Breast epithelium (tissue), 4 donors: ENCODE results near the gene MMP10. TPM values are rescaled to one million over a fixed set of nuclear protein-coding genes. Genes with fewer than 3 reads are reported as not detected.

ENCODE experiments used
- DNase-seq, 2 donors: peaks; one replicate each; pipeline ENCODE4 v3.0.0-alpha.2; 2019; ENCODE audit warnings: low spot score in 2 of 2
- H3K27ac ChIP-seq, 2 donors: fragments of 200-600 bp; sonication (generic) in 1 of 2; one replicate each; pipeline ENCODE4 v1.5.1; 2016 to 2019; ENCODE audit warnings: mild to moderate bottlenecking in 1 of 2
- H3K27me3 ChIP-seq, 2 donors: fragments of 200-600 bp; sonication (generic) in 1 of 2; one replicate each; pipeline versions ENCODE4 v1.5.1 to v1.6.0; 2017 to 2019; ENCODE audit warnings: control low read depth in 1 of 2, mild to moderate bottlenecking in 1 of 2
- H3K36me3 ChIP-seq: fragments of 200-600 bp; one replicate; pipeline ENCODE4 v1.5.1; 2019
- H3K4me1 ChIP-seq, 2 donors: fragments of 200-600 bp; sonication (generic); one replicate each; pipeline ENCODE4 v1.5.1; 2016 to 2019; ENCODE audit warnings: control low read depth in 1 of 2
- H3K4me3 ChIP-seq, 3 donors: fragments of 200-600 bp; sonication (generic); 1 replicate in 2 of 3; 2 replicates in 1 of 3; pipeline ENCODE4 v1.5.1; 2016 to 2019; ENCODE audit warnings: mild to moderate bottlenecking in 3 of 3, moderate library complexity in 2 of 3
- H3K9me3 ChIP-seq, 2 donors: fragments of 200-600 bp; sonication (generic) in 1 of 2; one replicate each; pipeline ENCODE4 v1.5.1; 2016 to 2019; ENCODE audit warnings: control low read depth in 1 of 2
- POLR2A ChIP-seq: fragments of 450-650 bp; IDR thresholded peaks from one replicate; pipeline ENCODE4 v1.6.1; 2016; ENCODE audit warnings: antibody characterized with exemption, mild to moderate bottlenecking, moderate library complexity
- POLR2AphosphoS5 ChIP-seq, 3 donors: sonication (generic); formaldehyde crosslinking; IDR thresholded peaks; one replicate each; pipeline ENCODE4 v1.6.1; 2017; ENCODE audit warnings: antibody characterized with exemption in 3 of 3
- intact Hi-C: fragments of 100-400 bp; cut with DNase I; formaldehyde crosslinking; loops from one replicate; pipeline ENCODE4 v1.15.1; 2023; ENCODE audit warnings: low total_unique reads
- total RNA-seq, 3 donors: library from RNA; depleted of rRNA; stranded (reverse); fragments of >200 nt; gene quantifications; one replicate each; pipeline ENCODE4 v1.1.0, GENCODE V29; 2016
- TF ChIP-seq, protein P1 (sequence below), 3 donors: fragments of 450-650 bp; IDR thresholded peaks; one replicate each; pipeline ENCODE4 v1.5.1; 2016 to 2017; ENCODE audit warnings: antibody characterized with exemption in 3 of 3, mild to moderate bottlenecking in 3 of 3, moderate library complexity in 3 of 3

MMP10 gene
- total RNA-seq, 3 donors from 2014 or later, result 0.66 TPM; not detected in 2

DNA sequence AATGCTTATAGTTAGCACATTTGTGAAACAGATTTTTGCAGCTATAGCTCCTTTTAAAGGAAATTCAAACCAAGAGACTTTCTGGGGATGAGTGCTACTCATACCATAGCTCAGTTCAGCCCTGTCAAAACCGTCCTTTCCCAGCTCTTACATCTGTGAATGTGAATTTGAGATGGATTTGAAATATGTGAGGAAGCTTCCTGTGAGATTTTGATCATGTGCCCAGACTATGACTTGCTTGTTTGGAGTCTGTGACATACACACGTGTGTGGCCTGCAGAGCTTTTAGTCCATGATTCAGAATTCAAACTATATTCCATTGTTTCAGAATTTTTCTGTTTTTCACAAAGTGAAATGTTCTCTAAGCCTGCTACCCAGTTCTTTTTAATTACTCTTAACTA is 21.9 kb upstream of the MMP10 start:
- intact Hi-C loops, result no loop called here
- H3K4me1 ChIP-seq, result no peaks in the 10 kb centered on the region
- no peaks in the 10 kb centered on the region for H3K9me3 ChIP-seq
- H3K27me3 ChIP-seq, result no peaks in the 10 kb centered on the region
- no peak overlapping the region for H3K4me3 ChIP-seq
- no peak for DNase-seq
- TF ChIP-seq POLR2A (no peak), POLR2AphosphoS5 (IDR thresholded peaks at IDR 0.05) (no peak)
- TF ChIP-seq, protein P1, sequence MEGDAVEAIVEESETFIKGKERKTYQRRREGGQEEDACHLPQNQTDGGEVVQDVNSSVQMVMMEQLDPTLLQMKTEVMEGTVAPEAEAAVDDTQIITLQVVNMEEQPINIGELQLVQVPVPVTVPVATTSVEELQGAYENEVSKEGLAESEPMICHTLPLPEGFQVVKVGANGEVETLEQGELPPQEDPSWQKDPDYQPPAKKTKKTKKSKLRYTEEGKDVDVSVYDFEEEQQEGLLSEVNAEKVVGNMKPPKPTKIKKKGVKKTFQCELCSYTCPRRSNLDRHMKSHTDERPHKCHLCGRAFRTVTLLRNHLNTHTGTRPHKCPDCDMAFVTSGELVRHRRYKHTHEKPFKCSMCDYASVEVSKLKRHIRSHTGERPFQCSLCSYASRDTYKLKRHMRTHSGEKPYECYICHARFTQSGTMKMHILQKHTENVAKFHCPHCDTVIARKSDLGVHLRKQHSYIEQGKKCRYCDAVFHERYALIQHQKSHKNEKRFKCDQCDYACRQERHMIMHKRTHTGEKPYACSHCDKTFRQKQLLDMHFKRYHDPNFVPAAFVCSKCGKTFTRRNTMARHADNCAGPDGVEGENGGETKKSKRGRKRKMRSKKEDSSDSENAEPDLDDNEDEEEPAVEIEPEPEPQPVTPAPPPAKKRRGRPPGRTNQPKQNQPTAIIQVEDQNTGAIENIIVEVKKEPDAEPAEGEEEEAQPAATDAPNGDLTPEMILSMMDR (IDR thresholded peaks at IDR 0.05), result no peak
- no peak overlapping the region for H3K27ac ChIP-seq
- no peaks in the 10 kb centered on the region for H3K36me3 ChIP-seq

DNA sequence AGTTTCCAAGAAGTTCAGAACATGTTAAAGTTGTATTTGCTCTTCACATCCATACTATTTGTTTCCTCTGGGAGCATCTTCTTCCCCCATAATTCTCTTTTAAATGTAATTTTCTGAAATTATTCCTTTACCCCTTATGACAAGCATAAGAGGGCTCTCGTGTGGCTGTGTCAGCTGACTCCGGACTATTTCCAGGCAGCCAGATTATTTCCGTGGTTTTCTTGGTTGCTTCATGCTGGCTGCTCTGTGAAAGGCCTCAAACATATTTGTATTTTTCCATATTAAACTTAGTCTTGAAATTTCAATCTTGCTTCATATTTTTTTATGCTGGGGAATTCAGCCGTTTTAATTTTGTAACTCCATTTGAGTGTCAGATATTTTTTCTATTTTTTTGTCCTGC is 20.3 kb upstream of the MMP10 start:
- Histone ChIP-seq H3K36me3 (no peaks in the 10 kb centered on the region), H3K9me3 (no peaks in the 10 kb centered on the region), H3K4me1 (no peaks in the 10 kb centered on the region), H3K27ac (no peak overlapping the region), H3K4me3 (no peak overlapping the region), H3K27me3 (no peaks in the 10 kb centered on the region)
- no peak for DNase-seq
- TF ChIP-seq POLR2AphosphoS5 (IDR thresholded peaks at IDR 0.05) (no peak), POLR2A (no peak)
- TF ChIP-seq, protein P1 (IDR thresholded peaks at IDR 0.05), result no peak
- intact Hi-C loops, result no loop called here

DNA sequence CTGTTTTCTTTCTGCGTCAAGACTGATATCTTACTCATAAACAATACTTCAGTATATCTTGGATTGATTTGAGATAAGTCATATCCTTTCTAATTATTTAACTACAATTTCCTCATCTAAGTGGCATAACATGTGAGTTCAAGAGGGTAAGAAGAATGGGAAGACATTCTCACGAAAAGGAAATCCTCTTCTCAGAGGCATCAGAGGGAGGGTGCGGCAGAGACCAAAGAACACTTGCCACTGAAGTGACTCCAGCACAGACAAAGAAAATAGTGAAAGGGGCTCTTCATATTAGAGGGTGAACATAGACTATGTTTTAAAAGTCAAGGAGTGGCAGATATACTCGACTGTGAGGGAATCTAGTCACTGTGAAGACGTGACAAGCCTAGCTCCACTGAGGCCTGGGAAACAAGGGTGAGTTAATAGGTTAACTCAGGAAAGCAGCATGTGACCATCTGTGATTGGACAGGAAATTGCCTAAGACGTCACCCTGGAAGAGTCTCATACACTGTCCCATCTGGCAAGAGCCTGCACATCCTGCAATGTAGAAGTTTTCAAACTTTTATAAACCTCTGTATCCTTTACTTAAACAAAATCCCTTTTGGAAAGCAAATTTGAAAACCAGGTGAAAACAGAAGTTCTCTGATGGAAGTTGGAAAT is 19.4 kb upstream of the MMP10 start:
- no peaks in the 10 kb centered on the region for H3K4me1 ChIP-seq
- H3K4me3 ChIP-seq, result no peak overlapping the region
- intact Hi-C loops, result no loop called here
- H3K9me3 ChIP-seq, result no peaks in the 10 kb centered on the region
- no peak for DNase-seq
- no peak for TF ChIP-seq POLR2A
- TF ChIP-seq POLR2AphosphoS5 (IDR thresholded peaks at IDR 0.05), result no peak
- no peaks in the 10 kb centered on the region for H3K36me3 ChIP-seq
- H3K27me3 ChIP-seq, result no peaks in the 10 kb centered on the region
- no peak overlapping the region for H3K27ac ChIP-seq

DNA sequence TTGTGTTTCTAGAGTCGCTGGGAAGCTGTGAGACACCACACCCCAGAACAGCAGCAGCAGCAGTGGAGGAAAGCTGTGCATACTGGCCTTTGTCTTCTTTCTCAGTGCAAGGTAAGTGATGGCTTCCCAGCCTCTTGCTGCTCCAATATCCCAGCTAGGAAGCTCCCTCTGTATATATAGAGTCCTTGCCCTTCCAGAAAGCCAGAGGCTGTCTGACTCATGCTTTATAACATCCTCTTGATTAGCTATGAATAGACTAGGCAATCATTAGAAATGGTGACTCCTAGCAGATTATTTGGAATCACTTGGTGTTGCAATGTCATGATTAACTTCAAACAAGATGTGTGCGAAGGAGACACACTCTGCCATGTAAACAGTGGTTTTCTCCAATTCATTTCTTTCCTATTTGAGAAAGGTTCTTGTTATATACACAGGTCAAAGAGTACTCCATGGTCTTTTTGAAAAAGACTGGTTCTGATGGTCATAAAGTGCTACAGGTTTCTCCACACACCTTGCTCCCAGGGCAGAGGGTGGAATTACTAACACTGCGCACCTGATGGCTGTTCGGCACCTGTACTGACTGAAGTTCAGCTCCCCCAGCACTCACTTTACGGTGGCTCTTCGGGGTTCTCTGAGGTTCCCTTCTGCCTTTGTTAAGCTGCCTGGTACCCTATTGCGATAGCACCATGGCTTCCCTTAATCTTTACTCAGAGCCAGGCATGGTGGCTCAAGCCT is 17.8 kb upstream of the MMP10 start, which contains the start of gene MMP1:
Gene MMP1, minus strand, starts transcription at position 149 of the 735 bp plus-strand sequence. Its CDS starts 68 bp downstream, at position 81.
- no peaks in the 10 kb centered on the region for H3K27me3 ChIP-seq
- no peak within 1 kb of the TSS for H3K27ac ChIP-seq
- no peak for DNase-seq
- H3K4me3 ChIP-seq, result no peak within 1 kb of the TSS
- no peaks in the 10 kb centered on the region for H3K36me3 ChIP-seq
- intact Hi-C loops, result no loop called here
- no peaks in the 10 kb centered on the region for H3K4me1 ChIP-seq
- H3K9me3 ChIP-seq, result no peaks in the 10 kb centered on the region
- TF ChIP-seq POLR2A (no peak), POLR2AphosphoS5 (IDR thresholded peaks at IDR 0.05) (no peak)

DNA sequence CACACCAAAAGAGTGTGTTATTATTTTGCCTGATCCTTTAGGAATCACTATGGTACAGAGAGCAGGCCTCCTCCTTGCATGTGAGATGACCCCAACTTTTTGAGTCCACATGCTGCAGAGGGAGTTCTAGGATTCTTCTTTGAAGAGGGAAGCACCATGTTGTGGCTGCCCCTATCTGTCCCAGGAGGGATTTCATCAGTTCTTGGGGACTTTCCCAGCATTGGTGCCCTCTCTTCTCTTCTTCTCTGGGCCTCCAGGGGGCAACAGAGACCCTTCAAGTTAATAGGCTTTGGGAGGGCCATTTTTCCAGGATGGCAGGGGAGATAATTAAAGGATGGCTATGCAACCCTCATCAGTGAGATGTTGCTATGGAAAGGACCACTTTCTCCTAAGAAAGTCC is 14.0 kb upstream of the MMP10 start:
- TF ChIP-seq POLR2AphosphoS5 (IDR thresholded peaks at IDR 0.05), result no peak
- TF ChIP-seq, protein P1 (IDR thresholded peaks at IDR 0.05), result no peak
- no peak for TF ChIP-seq POLR2A
- Histone ChIP-seq H3K9me3 (no peaks in the 10 kb centered on the region), H3K27ac (no peak overlapping the region), H3K36me3 (no peaks in the 10 kb centered on the region), H3K4me3 (no peak overlapping the region), H3K27me3 (no peaks in the 10 kb centered on the region), H3K4me1 (no peaks in the 10 kb centered on the region)
- DNase-seq, result no peak
- intact Hi-C loops, result no loop called here

DNA sequence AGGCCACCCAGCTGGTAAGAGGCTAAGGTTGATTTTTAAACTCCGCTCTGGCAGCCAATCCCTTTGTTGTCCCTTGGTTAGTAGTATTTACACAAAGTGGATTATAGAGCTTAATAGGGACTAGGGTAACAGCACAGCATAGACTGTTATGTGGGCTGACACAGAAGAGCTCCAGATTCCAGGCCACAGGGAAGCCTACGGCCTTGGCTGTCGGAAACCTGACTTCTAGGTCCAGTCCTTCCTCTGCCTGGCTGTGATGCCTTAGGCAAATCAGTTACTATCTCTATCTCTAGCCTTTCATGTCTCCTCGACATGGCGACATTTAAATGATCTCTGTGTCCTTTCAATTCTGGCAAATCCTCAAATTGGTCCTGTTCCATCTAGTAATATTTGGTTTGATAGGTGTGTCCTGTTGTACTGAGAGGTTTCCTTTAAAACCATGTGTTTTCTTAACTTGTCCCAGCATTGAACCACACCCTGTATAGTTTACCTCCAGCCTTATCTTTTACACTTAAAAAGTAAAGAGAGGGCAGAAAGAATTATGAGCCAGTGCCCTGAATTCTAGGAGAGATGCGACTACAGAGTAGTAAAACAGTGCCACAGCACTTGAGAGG is 13.4 kb upstream of the MMP10 start:
- Histone ChIP-seq H3K4me1 (no peaks in the 10 kb centered on the region), H3K36me3 (no peaks in the 10 kb centered on the region), H3K27me3 (no peaks in the 10 kb centered on the region), H3K4me3 (no peak overlapping the region), H3K27ac (no peak overlapping the region), H3K9me3 (no peaks in the 10 kb centered on the region)
- intact Hi-C loops, result no loop called here
- TF ChIP-seq, protein P1 (IDR thresholded peaks at IDR 0.05), result no peak
- TF ChIP-seq POLR2AphosphoS5 (IDR thresholded peaks at IDR 0.05) (no peak), POLR2A (no peak)
- no peak for DNase-seq
